Activated T-cell treated with anti-CD3 and anti-CD28 coated beads for 48 hours (primary cell): ENCODE measurements around the gene NACC2.

Experiments used
- DNase-seq: peaks from one replicate; pipeline ENCODE4 v3.0.0-alpha.2; 2020; ENCODE audit warnings: low read depth

NACC2 gene

DNA sequence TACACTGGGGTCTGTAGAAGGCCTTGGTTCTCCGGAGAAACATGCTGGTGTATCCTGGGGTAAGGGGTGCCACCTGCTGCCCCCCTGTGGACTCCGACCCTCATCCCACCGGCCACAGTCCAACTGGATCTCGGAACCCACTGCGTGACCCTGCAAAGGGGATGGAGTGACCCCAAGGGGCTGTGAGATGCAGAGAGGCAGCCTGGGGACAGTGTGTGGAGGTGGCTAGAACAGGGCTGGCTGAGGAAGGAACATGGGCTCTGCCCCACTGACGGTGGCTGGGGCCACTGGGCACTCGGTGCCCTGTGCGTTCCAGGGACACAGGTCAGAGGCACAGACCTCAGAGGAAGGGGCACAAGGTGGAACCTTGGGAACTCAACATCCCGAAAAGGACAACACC is 2.3 kb downstream of the NACC2 start:
- DNase-seq, result no peak

DNA sequence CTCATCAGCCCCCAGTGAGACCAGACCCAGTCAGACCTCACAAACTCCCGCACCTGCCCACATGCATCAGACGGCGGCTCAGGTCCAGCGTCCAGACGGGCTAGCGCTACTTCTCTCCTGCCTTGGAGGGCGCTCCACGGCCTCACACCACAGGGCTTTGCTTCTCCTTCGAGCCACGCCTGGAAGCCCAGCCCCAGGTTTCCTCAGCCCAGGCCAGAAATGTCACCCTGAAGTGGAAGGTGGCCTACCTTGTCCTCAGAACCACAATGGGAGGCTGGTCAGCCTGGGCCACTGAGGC is 2.8 kb downstream of the NACC2 start:
- no peak for DNase-seq

- DNase-seq, result no peak
These were observed 3.3 kb downstream of the NACC2 start for GRCh38 chr9:136091582-136092352.

DNA sequence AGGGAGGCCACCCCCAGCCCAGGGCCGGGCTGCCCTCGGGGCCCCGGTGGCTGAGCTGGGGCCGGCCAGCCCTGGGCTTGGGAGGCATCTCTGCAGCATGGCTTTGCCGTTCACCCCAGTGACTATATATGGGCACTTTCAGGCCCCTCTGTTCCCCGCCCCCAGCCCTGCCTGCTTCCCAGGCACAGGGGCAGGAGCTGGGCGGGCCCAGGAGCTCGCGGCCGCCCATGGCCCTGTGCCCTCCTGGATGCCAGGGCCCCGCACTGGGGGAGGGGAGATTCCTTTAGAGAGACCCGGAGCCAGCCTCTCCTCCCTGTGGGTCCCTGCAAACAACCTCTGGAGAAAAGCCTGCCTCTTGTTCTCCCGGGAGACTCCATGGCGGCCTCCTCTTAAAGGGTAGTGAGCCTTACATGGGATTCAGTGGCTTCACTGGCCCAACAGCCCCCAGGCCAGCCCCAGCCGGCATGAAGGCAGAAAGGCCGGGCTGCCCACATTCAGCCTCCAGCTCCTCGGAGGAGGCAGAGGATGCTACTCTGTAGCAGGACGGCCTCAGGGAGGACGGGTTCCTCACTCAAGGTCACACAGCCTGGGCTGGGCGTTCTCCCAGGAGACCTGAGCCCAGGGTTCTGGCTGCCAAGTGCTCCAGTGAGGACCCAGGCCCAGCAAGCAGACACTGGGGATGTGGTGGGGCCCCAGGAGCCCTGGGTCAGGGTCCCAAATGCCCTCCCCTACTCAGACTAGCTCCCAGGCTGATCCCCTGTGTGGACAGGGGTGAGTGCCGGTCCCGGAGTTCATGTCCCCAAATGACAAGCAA is 4.1 kb downstream of the NACC2 start:
- no peak for DNase-seq

DNA sequence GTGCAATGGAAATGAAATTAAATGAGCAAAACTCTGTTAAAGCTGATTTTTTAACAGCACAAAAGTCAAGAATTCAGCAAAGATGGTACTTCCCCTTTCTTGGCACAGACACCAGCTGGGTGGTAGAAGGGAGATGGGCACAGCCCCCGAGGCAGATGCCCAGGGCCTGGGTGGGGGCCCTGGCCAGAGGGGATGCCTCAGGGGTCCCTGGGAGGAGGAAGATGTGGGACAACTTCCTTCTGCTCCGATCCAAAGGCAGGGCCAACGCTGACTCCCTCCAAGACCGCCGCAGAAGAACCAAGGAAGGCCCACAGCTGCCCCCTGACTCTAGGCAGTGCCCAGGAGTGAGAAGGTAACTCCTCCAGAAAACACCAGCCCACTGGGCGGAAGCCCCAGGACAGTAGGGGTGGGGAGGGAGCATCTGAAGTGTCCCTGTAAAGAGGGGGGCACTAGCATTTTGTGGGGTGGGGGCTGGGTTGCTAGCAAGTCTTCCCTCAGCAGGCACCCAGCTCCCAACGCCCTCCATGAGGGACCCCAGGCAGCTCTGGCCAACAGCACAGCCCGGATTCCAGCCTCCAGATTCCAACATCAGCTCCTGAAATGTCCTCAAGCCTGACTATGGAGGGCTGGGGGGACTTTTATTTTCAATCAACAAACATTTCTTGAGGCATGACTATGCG is 4.9 kb downstream of the NACC2 start:
- no peak for DNase-seq

DNA sequence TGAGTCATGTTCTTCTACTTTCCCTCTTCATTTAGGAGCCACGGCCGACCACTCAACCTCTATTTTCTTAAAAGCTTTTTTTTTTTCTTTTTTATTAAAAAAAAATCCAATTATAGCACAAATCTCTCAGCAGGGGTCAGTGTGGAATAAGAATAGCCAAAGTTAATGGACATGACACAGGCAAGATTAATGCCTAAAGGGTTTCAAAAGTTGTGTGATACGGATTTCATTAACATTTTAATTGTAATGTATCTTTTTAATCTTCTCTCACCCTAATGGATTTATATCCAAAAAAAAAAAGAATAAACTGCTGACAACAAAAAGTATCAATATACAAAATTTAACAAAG is 5.4 kb downstream of the NACC2 start:
- no peak for DNase-seq

DNA sequence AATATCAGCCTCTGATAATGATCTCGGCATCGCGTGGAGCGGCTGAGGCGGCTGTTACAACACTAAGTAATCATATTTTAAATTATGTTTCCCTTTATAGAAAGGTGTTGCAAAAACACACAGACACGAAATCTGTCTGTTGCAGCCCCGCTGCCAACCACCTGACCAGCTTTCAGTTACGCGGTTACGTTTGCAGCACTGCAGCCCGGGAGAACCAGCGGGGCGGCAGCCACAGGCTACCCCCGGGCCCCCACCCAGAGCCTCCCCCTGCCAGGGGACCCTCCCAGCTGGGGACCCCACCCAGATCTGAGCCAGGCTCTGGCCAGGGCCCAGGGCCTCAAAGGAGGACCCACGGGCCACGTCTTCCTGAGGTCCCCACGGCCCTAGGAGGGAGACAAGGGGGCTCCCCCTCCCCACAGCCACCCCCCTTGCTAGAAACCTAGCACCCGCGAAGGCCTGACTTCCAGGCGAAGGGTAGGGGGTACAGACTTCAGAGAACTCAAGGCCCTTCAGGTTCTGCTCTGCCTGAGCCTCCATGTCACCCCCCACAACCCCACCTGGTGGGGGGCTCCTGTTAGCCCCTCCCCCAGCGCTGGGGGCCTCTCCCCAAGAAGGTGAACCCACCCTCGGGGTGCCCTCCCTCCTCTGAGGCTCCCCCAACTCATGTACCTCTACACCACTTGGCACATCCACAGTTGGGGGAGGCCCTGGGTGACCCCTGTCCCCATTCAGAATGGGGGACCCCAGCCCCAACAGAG is 6.0 kb downstream of the NACC2 start:
- no peak for DNase-seq

GRCh38 chr9:136088481-136088938 is 6.6 kb downstream of the NACC2 start:
- DNase-seq, result no peak

DNA sequence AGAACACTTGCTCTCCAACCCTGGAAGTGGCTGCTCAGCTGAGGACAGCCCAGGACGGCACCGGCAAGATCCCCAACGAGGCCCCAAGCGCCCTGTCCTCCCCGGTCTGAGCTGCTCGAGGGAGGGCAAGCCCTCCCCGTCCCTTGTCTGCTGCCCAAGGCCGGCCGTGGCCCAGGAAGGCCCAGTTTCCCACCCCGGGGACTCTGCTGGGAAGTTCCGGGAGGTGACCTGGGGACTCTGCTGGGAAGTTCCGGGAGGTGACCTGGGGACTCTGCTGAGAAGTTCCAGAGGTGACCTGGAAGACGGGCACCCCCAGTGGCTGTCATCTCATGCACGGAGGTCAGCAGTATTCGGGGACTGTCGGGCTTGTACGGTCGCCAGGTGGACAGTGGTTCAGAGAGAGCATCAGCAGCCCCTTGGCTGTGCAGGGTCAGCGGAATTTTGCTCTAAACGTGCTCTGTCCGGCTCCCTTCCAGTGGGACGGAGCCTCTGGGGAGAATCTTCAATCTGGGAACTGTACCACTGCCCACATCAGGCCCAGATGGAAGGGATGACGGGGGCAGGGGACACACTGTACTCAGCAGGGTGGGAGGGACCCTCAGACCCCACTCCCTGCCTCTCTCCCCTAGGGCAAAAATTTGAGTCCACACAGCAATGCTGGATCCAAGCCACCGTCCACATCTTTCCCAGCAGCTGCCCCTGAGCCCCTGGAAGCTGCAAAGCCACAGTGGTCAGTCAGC is 7.2 kb downstream of the NACC2 start:
- no peak for DNase-seq

DNA sequence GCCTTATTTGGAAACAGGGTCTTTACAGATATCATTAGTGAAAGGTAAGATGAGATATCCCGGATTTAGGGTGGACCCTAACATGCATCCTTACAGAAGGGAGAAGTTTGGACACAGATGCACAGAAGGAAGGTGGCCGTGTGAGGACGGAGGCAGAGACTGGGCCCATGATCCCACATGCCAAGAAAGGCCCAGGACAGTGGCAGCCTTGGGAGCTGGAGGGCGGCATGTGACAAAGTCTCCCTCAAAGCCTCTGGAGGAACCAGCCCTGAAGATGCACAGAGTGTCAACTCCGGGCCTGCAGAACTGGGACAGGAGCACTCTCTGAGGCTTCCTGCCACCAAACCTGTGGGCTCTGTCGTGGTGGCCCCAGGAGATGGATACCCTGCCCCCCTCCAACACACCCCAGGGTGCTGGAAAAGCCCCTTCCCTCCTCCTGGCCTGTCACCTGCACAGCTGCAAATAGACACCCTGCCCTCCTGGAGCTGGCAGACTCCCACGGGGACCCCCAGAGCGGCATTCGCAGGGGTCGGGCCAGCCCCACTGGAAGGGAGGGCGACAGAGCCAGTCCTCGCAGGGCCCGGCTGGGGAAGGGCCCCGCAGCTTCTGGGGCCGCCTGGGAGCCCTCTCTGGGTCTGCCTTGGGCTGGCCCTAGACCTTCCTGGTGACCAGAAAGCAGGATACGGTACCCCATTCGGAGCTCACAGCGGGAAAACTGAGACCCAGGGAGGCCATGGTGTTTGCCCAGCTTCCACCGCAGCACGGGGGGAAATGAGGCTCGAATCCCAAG is 7.9 kb downstream of the NACC2 start:
- no peak for DNase-seq

DNA sequence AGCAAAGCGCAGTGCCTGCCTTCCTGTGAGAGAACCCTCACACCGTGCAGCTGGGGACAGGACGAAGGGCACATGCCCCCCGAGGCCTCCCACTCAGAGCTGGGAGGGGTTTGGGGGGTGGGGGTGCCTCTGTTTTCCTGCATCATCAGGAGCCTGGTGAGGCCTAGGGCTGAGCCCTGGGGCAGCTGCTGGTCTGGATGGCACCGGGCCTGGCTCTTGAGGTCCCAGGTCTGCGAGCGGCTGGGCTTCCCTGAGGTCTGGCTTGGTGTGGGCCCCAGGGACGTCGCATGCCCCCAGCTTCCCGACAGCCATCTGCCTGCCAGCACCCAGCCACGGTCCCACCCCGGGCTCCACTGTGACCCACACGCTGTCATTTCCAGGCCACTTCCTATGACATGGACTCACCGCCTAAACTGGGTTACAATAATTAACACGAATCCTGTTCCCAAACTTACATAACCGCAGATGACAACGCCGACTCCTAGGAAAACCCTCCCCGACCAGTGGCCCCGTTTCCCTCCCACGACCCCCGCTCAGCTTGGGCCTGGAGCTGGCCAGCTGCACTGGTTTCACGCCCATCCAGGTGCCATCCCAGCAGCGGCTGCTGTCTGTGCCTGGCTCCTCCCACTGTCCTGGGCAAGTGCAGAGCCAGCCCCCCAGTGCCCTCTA is 8.7 kb downstream of the NACC2 start:
- DNase-seq, result no peak

DNA sequence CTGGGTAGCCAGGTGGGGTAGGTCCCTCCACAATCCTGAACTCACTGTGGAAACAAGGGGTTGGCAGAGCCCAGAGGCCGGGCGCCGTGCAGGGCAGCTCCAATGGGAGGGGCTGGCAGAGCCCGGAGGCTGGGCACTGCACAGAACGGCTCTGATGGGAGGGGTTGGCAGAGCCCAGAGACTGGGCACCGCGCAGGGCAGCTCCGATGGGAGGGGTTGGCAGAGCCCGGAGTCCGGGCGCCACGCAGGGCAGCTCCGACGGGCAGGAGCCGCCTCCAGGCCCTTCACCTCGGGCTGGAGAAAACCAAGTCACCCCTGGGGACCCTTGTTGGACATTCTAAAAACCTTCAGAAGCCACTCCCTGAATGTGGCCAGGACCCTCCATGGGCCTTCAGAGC is 9.3 kb downstream of the NACC2 start:
- no peak for DNase-seq

GRCh38 chr9:136084063-136084944 is 10.8 kb downstream of the NACC2 start:
- no peak for DNase-seq

DNA sequence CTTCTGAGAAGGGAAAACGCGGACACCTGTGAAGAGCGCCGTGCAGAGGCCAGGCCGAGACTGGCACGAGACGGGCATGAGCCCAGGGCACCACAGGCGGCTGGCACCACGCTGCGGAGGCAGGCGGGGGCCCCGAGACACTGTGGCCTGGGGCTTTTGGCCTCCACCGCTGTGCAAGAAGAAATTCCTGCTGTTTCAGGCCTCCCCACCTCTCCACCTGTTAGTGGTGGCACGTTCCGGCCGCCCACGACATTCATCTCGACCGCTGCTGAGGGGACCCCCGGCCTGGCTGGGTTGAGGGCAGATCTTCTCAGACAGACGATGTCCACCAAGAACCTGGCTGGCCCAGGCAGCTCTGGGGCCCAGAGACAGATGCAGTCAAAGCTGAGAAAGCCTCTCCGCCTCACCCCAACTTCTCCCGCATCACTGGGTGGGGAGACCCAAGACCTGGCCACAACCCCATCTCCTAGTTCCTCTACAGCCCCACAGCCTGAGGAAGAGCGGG is 11.5 kb downstream of the NACC2 start:
- no peak for DNase-seq

DNA sequence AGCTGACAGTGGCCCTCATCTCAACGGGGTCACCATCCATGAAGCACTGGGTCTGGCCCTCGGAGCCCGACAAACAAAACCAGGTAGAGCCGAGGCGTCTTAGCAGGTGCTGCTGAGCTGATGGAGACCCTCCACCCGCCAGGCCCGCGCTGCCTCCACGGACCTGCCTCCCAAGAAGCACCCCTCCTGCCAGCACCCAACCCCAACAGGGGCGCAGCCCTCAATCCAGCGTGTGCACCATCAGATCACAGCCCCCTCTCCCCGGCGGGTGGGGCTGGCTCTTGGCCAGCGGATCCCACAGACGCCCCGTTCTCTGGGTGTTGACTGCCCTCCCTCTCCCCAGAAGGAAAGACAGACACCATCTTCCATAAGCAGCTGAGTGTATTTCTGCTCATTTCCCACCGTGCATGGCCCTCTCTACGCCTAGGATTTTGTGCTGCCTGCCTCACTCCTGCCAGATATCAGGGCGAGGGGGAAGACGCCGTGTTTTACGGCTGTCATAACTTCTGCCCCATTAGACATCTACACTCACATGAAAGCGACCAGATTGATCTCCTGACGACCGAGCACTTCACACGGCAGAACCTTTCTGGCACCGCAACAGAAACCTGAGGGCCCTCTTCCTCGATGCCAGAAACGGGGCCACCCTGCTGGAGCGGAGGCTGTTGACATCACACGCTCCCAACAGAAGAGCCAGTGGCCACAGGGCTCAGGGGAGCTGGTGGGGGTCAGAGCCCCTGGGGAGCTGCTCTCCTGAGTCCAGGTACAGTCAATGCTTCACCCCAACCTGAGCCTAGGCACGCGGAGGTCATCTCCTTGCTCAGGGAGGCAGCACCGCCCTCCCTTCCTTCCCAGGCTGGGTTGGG is 12.4 kb downstream of the NACC2 start:
- DNase-seq, result no peak

GRCh38 chr9:136081826-136082495 is 13.1 kb downstream of the NACC2 start:
- DNase-seq, result no peak

- DNase-seq, result no peak
These were observed 13.8 kb downstream of the NACC2 start for GRCh38 chr9:136081113-136081825.
